ENCODE data around the gene MORN5. TPM values are rescaled to one million over a fixed set of nuclear protein-coding genes. Genes with fewer than 3 reads are reported as not detected.

MORN5 gene
- total RNA-seq, 4 donors from 2014 or later: 3.8 to 4.0 TPM; not detected in 2

GRCh38 chr9:122226758-122227574 is 67.3 kb downstream of the MORN5 start:
- WGBS, 2 donors (ENCODE audit: low coverage in 1 of 2): 4 to 42% methylated on average over 5 to 46 of the region's 59 CpGs
- no peak for DNase-seq
- H3K9me3 ChIP-seq: no peaks in the 10 kb centered on the region
- intact Hi-C loops (cut with DNase I; ENCODE audit: low total_unique reads): no loop called here
- H3K36me3 ChIP-seq: no peaks in the 10 kb centered on the region
- TF ChIP-seq EP300 (IDR thresholded peaks at IDR 0.05; ENCODE audit: low read depth): no peak
- no peak for TF ChIP-seq CTCF (IDR thresholded peaks at IDR 0.05)
- no peak for TF ChIP-seq POLR2A (IDR thresholded peaks at IDR 0.05)
- no peak for TF ChIP-seq POLR2AphosphoS5 (IDR thresholded peaks at IDR 0.05)
- peaks cover 10 to 31% (median 18%) of the 10 kb centered on the region in 4 donors for H3K4me1 ChIP-seq
- in situ Hi-C loops (cut with MboI; ENCODE audit: low pct_ligation_motif_present in 1 of 4, low pct_unique_long_range_greater_than_20kb in 1 of 4, low sequenced_read_pairs in 3 of 4): no loop called here
- H3K4me3 ChIP-seq: no peak overlapping the region
- H3K27ac ChIP-seq: no peak overlapping the region
- H3K27me3 ChIP-seq: peaks cover 100% of the 10 kb centered on the region

DNA sequence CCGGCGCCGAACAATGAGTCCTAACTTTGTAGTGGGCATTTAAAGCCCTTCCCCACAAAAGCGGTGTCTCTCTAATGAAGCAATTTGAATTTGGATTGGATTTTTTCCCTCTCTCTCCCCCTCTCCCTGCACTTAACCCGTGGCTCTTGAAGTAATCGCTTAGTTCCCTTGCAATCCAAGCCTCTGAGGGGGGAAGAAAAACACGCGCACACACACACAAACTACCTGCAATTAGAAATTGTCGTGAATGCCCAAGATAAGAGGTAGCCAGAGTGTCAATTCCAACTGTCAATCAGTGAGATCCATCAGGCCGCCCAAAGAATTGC is 67.8 kb downstream of the MORN5 start:
- Histone ChIP-seq H3K4me1 (peaks cover 10 to 31% (median 18%) of the 10 kb centered on the region in 4 donors), H3K27ac (no peak overlapping the region), H3K27me3 (peaks cover 100% of the 10 kb centered on the region), H3K4me3 (peak overlapping the region in 1 of 4 donors; percentile 49), H3K36me3 (no peaks in the 10 kb centered on the region), H3K9me3 (no peaks in the 10 kb centered on the region)
- WGBS, 2 donors (ENCODE audit: low coverage in 1 of 2): 0 to 32% methylated on average over 2 to 10 of the region's 10 CpGs
- in situ Hi-C loops (cut with MboI; ENCODE audit: low pct_ligation_motif_present in 1 of 4, low pct_unique_long_range_greater_than_20kb in 1 of 4, low sequenced_read_pairs in 3 of 4): no loop called here
- intact Hi-C loops (cut with DNase I; ENCODE audit: low total_unique reads): no loop called here
- DNase-seq: no peak
- TF ChIP-seq POLR2A (IDR thresholded peaks at IDR 0.05) (no peak), CTCF (IDR thresholded peaks at IDR 0.05) (no peak), EP300 (IDR thresholded peaks at IDR 0.05; ENCODE audit: low read depth) (no peak), POLR2AphosphoS5 (IDR thresholded peaks at IDR 0.05) (no peak)

- intact Hi-C loops (cut with DNase I; ENCODE audit: low total_unique reads): no loop called here
- Histone ChIP-seq H3K36me3 (no peaks in the 10 kb centered on the region), H3K27me3 (peaks cover 97% of the 10 kb centered on the region), H3K27ac (no peak overlapping the region), H3K4me1 (peaks cover 10 to 31% (median 18%) of the 10 kb centered on the region in 4 donors), H3K4me3 (peak overlapping the region in 3 of 4 donors; percentile 13 to 49 (median 28)), H3K9me3 (no peaks in the 10 kb centered on the region)
- in situ Hi-C loops (cut with MboI; ENCODE audit: low pct_ligation_motif_present in 1 of 4, low pct_unique_long_range_greater_than_20kb in 1 of 4, low sequenced_read_pairs in 3 of 4): no loop called here
- no peak for DNase-seq
- no peak for TF ChIP-seq EP300 (IDR thresholded peaks at IDR 0.05; ENCODE audit: low read depth)
- no peak for TF ChIP-seq POLR2AphosphoS5 (IDR thresholded peaks at IDR 0.05)
- no peak for TF ChIP-seq POLR2A (IDR thresholded peaks at IDR 0.05)
- no peak for TF ChIP-seq CTCF (IDR thresholded peaks at IDR 0.05)
- 4% methylated on average over 30 of the region's 38 CpGs; no CpG with 5 or more reads in 1 of the 2 donors for WGBS, 2 donors (ENCODE audit: low coverage in 1 of 2)
These were observed 68.5 kb downstream of the MORN5 start for GRCh38 chr9:122228191-122228567.

DNA sequence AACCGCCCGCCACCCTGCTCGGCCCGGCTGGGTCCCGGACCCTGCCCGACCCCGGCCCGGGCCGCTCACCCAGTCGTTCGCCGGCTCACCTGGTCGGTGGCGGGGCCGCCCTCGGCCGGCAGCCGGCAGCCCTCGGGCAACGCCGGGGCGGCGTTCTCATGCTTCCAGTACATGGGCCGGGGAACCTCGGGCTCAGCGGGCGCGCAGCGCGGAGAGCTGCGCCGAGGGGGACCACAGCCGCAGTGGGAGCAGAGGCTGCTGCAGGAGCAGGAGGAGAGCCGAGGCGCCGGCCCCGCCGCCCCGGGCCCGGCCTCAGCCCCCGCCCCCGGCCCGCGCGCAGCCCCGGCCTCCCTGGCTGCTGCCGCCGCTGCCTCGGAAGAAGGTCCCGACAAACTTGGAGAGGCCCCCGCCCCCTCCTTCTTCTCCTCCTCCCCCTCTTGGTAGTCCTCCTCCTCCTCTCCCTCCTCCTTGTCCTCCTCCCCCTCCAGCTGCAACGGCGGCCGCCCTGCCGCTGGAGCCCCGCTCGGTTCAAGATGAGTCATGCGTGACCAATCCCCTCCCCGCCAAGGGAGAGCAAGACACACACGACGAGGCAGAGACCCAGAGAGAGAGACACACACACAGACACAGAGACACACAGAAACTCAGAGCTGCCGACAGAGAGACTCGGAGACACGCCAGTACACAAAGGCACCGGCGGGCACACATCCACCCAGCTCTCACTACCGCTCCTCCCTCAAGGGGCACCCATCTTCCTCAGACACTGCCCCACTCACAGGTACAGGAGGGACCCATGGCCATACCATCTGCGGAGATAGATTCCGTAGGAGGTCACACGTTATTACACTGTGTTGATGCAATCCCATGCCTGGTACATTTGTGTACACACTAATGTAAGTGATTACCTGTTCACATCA is 69.1 kb downstream of the MORN5 start, which contains the start of gene LHX6:
TSS of gene LHX6 (minus strand) at position 390 of the 917 bp plus-strand sequence. CDS start at position 173, 217 bp downstream.
- Histone ChIP-seq H3K27ac (no peak within 1 kb of the TSS), H3K27me3 (peaks cover 93% of the 10 kb centered on the region), H3K4me1 (peaks cover 10 to 31% (median 18%) of the 10 kb centered on the region in 4 donors), H3K4me3 (peak within 1 kb of the TSS in 3 of 4 donors; percentile 13 to 49 (median 28)), H3K9me3 (no peaks in the 10 kb centered on the region), H3K36me3 (no peaks in the 10 kb centered on the region)
- DNase-seq: no peak
- intact Hi-C loops (cut with DNase I; ENCODE audit: low total_unique reads) (no loop called here), in situ Hi-C loops (cut with MboI; ENCODE audit: low pct_ligation_motif_present in 1 of 4, low pct_unique_long_range_greater_than_20kb in 1 of 4, low sequenced_read_pairs in 3 of 4) (no loop called here)
- 12% methylated on average over 38 of the region's 70 CpGs; no CpG with 5 or more reads in 1 of the 2 donors for WGBS, 2 donors (ENCODE audit: low coverage in 1 of 2)
- TF ChIP-seq EP300 (IDR thresholded peaks at IDR 0.05; ENCODE audit: low read depth): no peak
- TF ChIP-seq POLR2A (IDR thresholded peaks at IDR 0.05): no peak
- TF ChIP-seq CTCF (IDR thresholded peaks at IDR 0.05): no peak
- TF ChIP-seq POLR2AphosphoS5 (IDR thresholded peaks at IDR 0.05): no peak

Measured in transverse colon (tissue), 4 donors.